CD4-positive, alpha-beta T cell treated with Interleukin-17A for 1 hour (primary cell): ENCODE measurements around the gene ZNF576.
"Not testable (repeated sequence)": the region's sequence is repeated elsewhere in the genome, so short reads cannot be mapped to it uniquely, and the experiment has no call there.

Experiments
- DNase-seq: peaks from one replicate; pipeline ENCODE4 v3.0.0-alpha.2; 2020

The ZNF576 gene

GRCh38 chr19:43595999-43596841 is at the start of gene ZNF576, which contains the start of gene IRGQ:
ZNF576 (plus strand) TSS chr19:43596595; CDS start chr19:43597109, 514 bp downstream.
IRGQ (minus strand) TSS chr19:43596134; CDS start chr19:43595338, 796 bp downstream.
- DNase-seq: peak; percentile 100

GRCh38 chr19:43547926-43548325 is 48.5 kb upstream of the ZNF576 start:
- not testable (repeated sequence) for DNase-seq

- DNase-seq: no peak
Measured at GRCh38 chr19:43548706-43549105, 47.7 kb upstream of the ZNF576 start.

GRCh38 chr19:43551399-43552197 is 44.8 kb upstream of the ZNF576 start:
- DNase-seq: no peak

- DNase-seq: no peak
Measured at GRCh38 chr19:43552198-43552450, 44.3 kb upstream of the ZNF576 start.

GRCh38 chr19:43552616-43553015 is 43.8 kb upstream of the ZNF576 start:
- no peak for DNase-seq

- DNase-seq: no peak
Measured at GRCh38 chr19:43553656-43554055, 42.7 kb upstream of the ZNF576 start.

GRCh38 chr19:43554317-43554895 is 42.0 kb upstream of the ZNF576 start:
- DNase-seq: no peak

- DNase-seq: peak; percentile 90
Measured at GRCh38 chr19:43555185-43555770, 41.1 kb upstream of the ZNF576 start.

GRCh38 chr19:43560687-43561086 is 35.7 kb upstream of the ZNF576 start:
- DNase-seq: no peak

GRCh38 chr19:43561139-43561970 is 35.0 kb upstream of the ZNF576 start:
- no peak for DNase-seq

GRCh38 chr19:43562226-43562697 is 34.1 kb upstream of the ZNF576 start:
- DNase-seq: no peak

- DNase-seq: peak; percentile 94
Measured at GRCh38 chr19:43562698-43563241, 33.6 kb upstream of the ZNF576 start.

GRCh38 chr19:43563816-43564457 is 32.5 kb upstream of the ZNF576 start:
- no peak for DNase-seq

- DNase-seq: no peak
Measured at GRCh38 chr19:43564800-43565199, 31.6 kb upstream of the ZNF576 start.

- DNase-seq: no peak
Measured at GRCh38 chr19:43569657-43570056, 26.7 kb upstream of the ZNF576 start.

- no peak for DNase-seq
Measured at GRCh38 chr19:43570174-43570791, 26.1 kb upstream of the ZNF576 start.

GRCh38 chr19:43572171-43572588 is 24.2 kb upstream of the ZNF576 start:
- no peak for DNase-seq

- no peak for DNase-seq
Measured at GRCh38 chr19:43574424-43575155, 21.8 kb upstream of the ZNF576 start.
